ENCODE results near the gene GRHL1.

The GRHL1 gene

GRCh38 chr2:9995059-9995458 lies 43.6 kb downstream of the GRHL1 start:
- no peak for DNase-seq

- DNase-seq: no peak
These were observed 44.8 kb downstream of the GRHL1 start for GRCh38 chr2:9996321-9996720.

- no peak for DNase-seq
These were observed 46.4 kb downstream of the GRHL1 start for GRCh38 chr2:9997936-9998335.

- no peak for DNase-seq
These were observed 47.6 kb downstream of the GRHL1 start for GRCh38 chr2:9998916-9999654.

GRCh38 chr2:9999693-10000092 lies 48.2 kb downstream of the GRHL1 start:
- no peak for DNase-seq

- no peak for DNase-seq
These were observed 49.0 kb downstream of the GRHL1 start for GRCh38 chr2:10000541-10000940.

GRCh38 chr2:10001586-10001985 lies 50.1 kb downstream of the GRHL1 start:
- no peak for DNase-seq

GRCh38 chr2:10002109-10002508 lies 50.6 kb downstream of the GRHL1 start:
- DNase-seq: no peak

- DNase-seq: no peak
These were observed 51.2 kb downstream of the GRHL1 start for GRCh38 chr2:10002681-10003080.

- DNase-seq: no peak
These were observed 52.0 kb downstream of the GRHL1 start for GRCh38 chr2:10003206-10004125.

- no peak for DNase-seq
These were observed 52.9 kb downstream of the GRHL1 start for GRCh38 chr2:10004401-10004800.

GRCh38 chr2:10004836-10005235 lies 53.3 kb downstream of the GRHL1 start:
- DNase-seq: no peak

GRCh38 chr2:10005461-10006235 lies 54.2 kb downstream of the GRHL1 start:
- no peak for DNase-seq

GRCh38 chr2:10006236-10007161 lies 55.0 kb downstream of the GRHL1 start:
- DNase-seq: no peak

GRCh38 chr2:10007435-10007834 lies 55.9 kb downstream of the GRHL1 start:
- no peak for DNase-seq

GRCh38 chr2:10007921-10008808 lies 56.7 kb downstream of the GRHL1 start:
- no peak for DNase-seq

- no peak for DNase-seq
These were observed 57.3 kb downstream of the GRHL1 start for GRCh38 chr2:10008809-10009176.

GRCh38 chr2:10009271-10009810 lies 57.8 kb downstream of the GRHL1 start:
- DNase-seq: no peak

- no peak for DNase-seq
These were observed 58.6 kb downstream of the GRHL1 start for GRCh38 chr2:10009811-10010781.

Data from hippocampal formation (tissue), 2 donors.